ENCODE data around the gene NPPB. TPM values are rescaled to one million over a fixed set of nuclear protein-coding genes. Genes with fewer than 3 reads are reported as not detected.

The NPPB gene
- total RNA-seq, 1 experiment from 2014 or later = 0.35 TPM

DNA sequence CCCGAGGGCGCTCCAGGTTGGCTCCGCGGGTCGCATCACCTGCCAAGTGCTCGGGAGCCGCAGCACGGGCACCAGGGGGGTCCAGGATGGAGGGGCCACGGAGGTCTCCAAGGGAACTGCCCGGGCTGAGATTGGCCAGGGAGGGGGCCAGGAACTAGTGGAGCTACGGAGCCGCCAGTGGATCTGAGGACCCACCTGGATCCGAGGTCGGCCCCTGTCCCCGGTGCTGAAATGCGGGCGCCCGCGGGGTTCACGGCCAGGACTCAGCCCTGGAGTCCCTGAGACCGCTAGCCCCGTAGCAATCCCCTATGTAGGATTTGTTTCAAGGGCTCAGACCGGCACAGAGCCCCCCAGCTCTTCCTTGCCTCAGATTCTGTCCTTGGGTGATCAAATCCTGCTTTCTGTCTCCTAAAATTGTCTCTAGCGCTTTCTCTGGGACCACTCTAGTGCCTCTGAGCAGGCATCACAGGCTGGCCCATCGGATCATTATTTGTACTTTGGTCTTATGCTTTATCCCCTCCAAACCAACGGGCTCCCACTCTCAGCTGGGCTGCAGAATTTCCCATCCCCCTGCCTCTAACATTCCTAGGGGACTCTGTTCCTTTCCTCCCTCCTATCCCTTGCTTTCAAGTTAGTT, 40.2 kb upstream of the NPPB start:
- Histone ChIP-seq H3K23me2 (ENCODE audit: insufficient read length, low read depth, low read length, poor library complexity, severe bottlenecking) (no peaks in the 10 kb centered on the region), H2BK12ac (ENCODE audit: insufficient read length, low read depth, low read length) (no peak overlapping the region), H3K27ac (ENCODE audit: insufficient read length, low read depth, low read length) (no peak overlapping the region), H4K8ac (replicated peaks; ENCODE audit: insufficient read length, low read depth, low read length) (no peak overlapping the region), H3K4ac (ENCODE audit: low read depth, low read length) (no peak overlapping the region), H2AFZ (ENCODE audit: low read length) (no peak overlapping the region), H3K9ac (ENCODE audit: extremely low read depth, insufficient read length, low read length) (no peak overlapping the region), H3K18ac (ENCODE audit: insufficient read length, low read depth, low read length) (no peak overlapping the region), H4K91ac (ENCODE audit: insufficient read length, low read depth, low read length) (no peak overlapping the region), H2AK5ac (ENCODE audit: insufficient read length, low read length) (no peak overlapping the region), H2BK15ac (ENCODE audit: low read depth, low read length) (no peak overlapping the region), H4K20me1 (ENCODE audit: control insufficient read depth, insufficient read depth, insufficient read length) (no peaks in the 10 kb centered on the region), H3K4me2 (ENCODE audit: insufficient read depth, insufficient read length, low read length) (no peak overlapping the region), H3K27me3 (ENCODE audit: insufficient read depth, low read length) (no peaks in the 10 kb centered on the region), H3K56ac (ENCODE audit: insufficient read length, low read depth, low read length) (no peak overlapping the region), H3T11ph (ENCODE audit: low read length) (no peak overlapping the region), H4K5ac (ENCODE audit: insufficient read length, low read depth, low read length) (no peak overlapping the region), H3K23ac (ENCODE audit: insufficient read length, low read depth, low read length) (no peak overlapping the region), H2BK120ac (ENCODE audit: low read depth, low read length, poor library complexity, severe bottlenecking) (no peak overlapping the region), H3K4me1 (ENCODE audit: insufficient read depth, low read length) (peaks cover 4% of the 10 kb centered on the region; the same call in 1 of the 2 replicates), H2BK5ac (ENCODE audit: insufficient read length, low read length) (no peak overlapping the region), H2BK20ac (ENCODE audit: low read depth, low read length, poor library complexity, severe bottlenecking) (no peak overlapping the region), H3K14ac (ENCODE audit: insufficient read depth, low read length) (no peak overlapping the region), H3K79me2 (ENCODE audit: insufficient read depth, low read length) (no peaks in the 10 kb centered on the region), H3K9me3 (ENCODE audit: control insufficient read depth, low read depth, low read length) (no peaks in the 10 kb centered on the region), H3K79me1 (ENCODE audit: insufficient read depth, low read depth, low read length, poor library complexity, severe bottlenecking) (no peaks in the 10 kb centered on the region)
- WGBS (ENCODE audit: extremely low coverage, insufficient read length, low lambda C conversion rate) = no CpG with 5 or more reads among the region's 26 CpGs
- Mint-ChIP-seq H3K27ac (peak overlapping the region in 1 of 3 experiments; percentile 54; a peak in 1 of 7 replicates), H3K36me3 (ENCODE audit: insufficient read depth in 1 of 3, low read depth in 3 of 3) (no peaks in the 10 kb centered on the region), H3K4me3 (no peak overlapping the region), H3K4me1 (peaks cover 4 to 11% of the 10 kb centered on the region in 2 experiments), H3K9me3 (no peaks in the 10 kb centered on the region), H3K27me3 (ENCODE audit: low read depth) (peaks cover 7% of the 10 kb centered on the region)
- TF ChIP-seq, protein P1, sequence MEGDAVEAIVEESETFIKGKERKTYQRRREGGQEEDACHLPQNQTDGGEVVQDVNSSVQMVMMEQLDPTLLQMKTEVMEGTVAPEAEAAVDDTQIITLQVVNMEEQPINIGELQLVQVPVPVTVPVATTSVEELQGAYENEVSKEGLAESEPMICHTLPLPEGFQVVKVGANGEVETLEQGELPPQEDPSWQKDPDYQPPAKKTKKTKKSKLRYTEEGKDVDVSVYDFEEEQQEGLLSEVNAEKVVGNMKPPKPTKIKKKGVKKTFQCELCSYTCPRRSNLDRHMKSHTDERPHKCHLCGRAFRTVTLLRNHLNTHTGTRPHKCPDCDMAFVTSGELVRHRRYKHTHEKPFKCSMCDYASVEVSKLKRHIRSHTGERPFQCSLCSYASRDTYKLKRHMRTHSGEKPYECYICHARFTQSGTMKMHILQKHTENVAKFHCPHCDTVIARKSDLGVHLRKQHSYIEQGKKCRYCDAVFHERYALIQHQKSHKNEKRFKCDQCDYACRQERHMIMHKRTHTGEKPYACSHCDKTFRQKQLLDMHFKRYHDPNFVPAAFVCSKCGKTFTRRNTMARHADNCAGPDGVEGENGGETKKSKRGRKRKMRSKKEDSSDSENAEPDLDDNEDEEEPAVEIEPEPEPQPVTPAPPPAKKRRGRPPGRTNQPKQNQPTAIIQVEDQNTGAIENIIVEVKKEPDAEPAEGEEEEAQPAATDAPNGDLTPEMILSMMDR (conservative IDR thresholded peaks at IDR 0.05) = no peak
- peak; percentile 78 for DNase-seq
